GM12874 (cell line): ENCODE data around the gene ARHGAP8.

Experiments used
- CTCF ChIP-seq: IDR thresholded peaks from 2 replicates; pipeline ENCODE4 v1.5.1; 2011; ENCODE audit warnings: low read depth, mild to moderate bottlenecking, control low read depth, low read length, moderate library complexity; ENCODE audit not compliant: insufficient read depth

The ARHGAP8 gene

GRCh38 chr22:44840611-44841322 is 88.4 kb downstream of the ARHGAP8 start:
- TF ChIP-seq CTCF: no peak

- TF ChIP-seq CTCF: no peak
Measured at GRCh38 chr22:44842417-44842816, 90.0 kb downstream of the ARHGAP8 start.

- no peak for TF ChIP-seq CTCF
Measured at GRCh38 chr22:44845191-44845590, 92.8 kb downstream of the ARHGAP8 start.

GRCh38 chr22:44845796-44846720 is 93.7 kb downstream of the ARHGAP8 start:
- TF ChIP-seq CTCF: no peak

GRCh38 chr22:44846726-44847275 is 94.4 kb downstream of the ARHGAP8 start:
- TF ChIP-seq CTCF: no peak

GRCh38 chr22:44847380-44847779 is 95.0 kb downstream of the ARHGAP8 start:
- no peak for TF ChIP-seq CTCF

GRCh38 chr22:44847892-44848291 is 95.5 kb downstream of the ARHGAP8 start:
- no peak for TF ChIP-seq CTCF
